Keratinocyte (primary cell): ENCODE measurements around the gene PLS1. TPM values are rescaled to one million over a fixed set of nuclear protein-coding genes. Genes with fewer than 3 reads are reported as not detected.

ENCODE experiments used
- DNase-seq: peaks from one replicate; pipeline ENCODE4 v3.0.0-alpha.2; 2011; ENCODE audit warnings: low read depth, missing footprints, low spot score
- FAIRE-seq: peaks from 2 replicates; lab custom pipeline; 2011; peaks lifted over from hg19 to GRCh38; lab: Jason Lieb, UNC
- H2AFZ ChIP-seq: 2 replicates; pipeline ENCODE4 v1.6.0; 2012; ENCODE audit warnings: low read length, control low read depth, inconsistent platforms; ENCODE audit not compliant: control insufficient read depth
- H3K27ac ChIP-seq: 2 replicates; pipeline ENCODE4 v1.5.1; 2011; ENCODE audit warnings: low read length; ENCODE audit not compliant: control insufficient read depth, insufficient read depth
- H3K27me3 ChIP-seq: 3 replicates; pipeline ENCODE4 v1.6.0; 2011; ENCODE audit warnings: low read length; ENCODE audit not compliant: control insufficient read depth, insufficient read depth; ENCODE audit errors: extremely low read depth
- H3K36me3 ChIP-seq, 2 experiments: 2 replicates in 1 of 2; 3 replicates in 1 of 2; pipeline ENCODE4 v1.5.1; 2011; ENCODE audit warnings: low read length in 2 of 2, mild to moderate bottlenecking in 1 of 2; ENCODE audit not compliant: control insufficient read depth in 2 of 2, insufficient read depth in 2 of 2; ENCODE audit errors: extremely low read depth in 1 of 2
- H3K4me1 ChIP-seq: 3 replicates; pipeline ENCODE4 v1.5.1; 2011; ENCODE audit warnings: low read length; ENCODE audit not compliant: control insufficient read depth, insufficient read depth; ENCODE audit errors: extremely low read depth
- H3K4me2 ChIP-seq: 3 replicates; pipeline ENCODE4 v1.6.0; 2011; ENCODE audit warnings: low read depth, low read length; ENCODE audit not compliant: control insufficient read depth, insufficient read depth; ENCODE audit errors: extremely low read depth
- H3K4me3 ChIP-seq, 3 experiments: fragments of 200-600 bp in 1 of 3; sonication (generic) in 1 of 3; 2 replicates in 2 of 3; 3 replicates in 1 of 3; pipeline ENCODE4 v1.5.1; 2011 to 2016; ENCODE audit warnings: low read length in 3 of 3, mild to moderate bottlenecking in 3 of 3, control low read depth in 2 of 3, inconsistent platforms in 1 of 3, low read depth in 1 of 3, mixed read lengths in 1 of 3, mixed run types in 1 of 3, moderate library complexity in 1 of 3; ENCODE audit not compliant: control insufficient read depth in 2 of 3, insufficient read depth in 2 of 3; ENCODE audit errors: extremely low read depth in 1 of 3
- H3K79me2 ChIP-seq: 2 replicates; pipeline ENCODE4 v1.6.0; 2012; ENCODE audit warnings: low read length; ENCODE audit not compliant: control insufficient read depth, insufficient read depth
- H3K9ac ChIP-seq: 3 replicates; pipeline ENCODE4 v1.6.0; 2011; ENCODE audit warnings: low read length; ENCODE audit not compliant: control insufficient read depth, insufficient read depth; ENCODE audit errors: extremely low read depth
- H3K9me1 ChIP-seq: 3 replicates; pipeline ENCODE4 v1.6.0; 2011; ENCODE audit warnings: low read length; ENCODE audit not compliant: control insufficient read depth, insufficient read depth; ENCODE audit errors: extremely low read depth
- H3K9me3 ChIP-seq: 2 replicates; pipeline ENCODE4 v1.5.1; 2012; ENCODE audit warnings: low read depth, low read length; ENCODE audit not compliant: control insufficient read depth
- H4K20me1 ChIP-seq: 3 replicates; pipeline ENCODE4 v1.6.0; 2011; ENCODE audit warnings: low read length; ENCODE audit not compliant: control insufficient read depth, insufficient read depth; ENCODE audit errors: extremely low read depth
- EZH2 ChIP-seq: IDR thresholded peaks from one replicate; pipeline ENCODE4 v1.6.1; 2012; ENCODE audit warnings: inconsistent platforms, mild to moderate bottlenecking, low read length, moderate library complexity
- dilution Hi-C: fragments of 300-500 bp; cut with MboI; formaldehyde crosslinking; loops from one replicate; pipeline ENCODE4 v1.7.0; 2020; ENCODE audit warnings: low sequenced_read_pairs; ENCODE audit not compliant: extremely low pct_ligation_motif_present
- polyA plus RNA-seq, 5 experiments: library from polyadenylated mRNA; depleted of rRNA in 3 of 5; stranded (reverse) in 3 of 5; stranded (forward) in 1 of 5; unstranded in 1 of 5; fragments of >200 nt; gene quantifications; 1 replicate in 1 of 5; 2 replicates in 3 of 5; 3 replicates in 1 of 5; pipeline versions ENCODE4 v1.2.1 to v1.2.3, GENCODE V29; 2011 to 2012; ENCODE audit warnings: missing spikeins in 2 of 5, low read depth in 1 of 5, low replicate concordance in 1 of 5
- TF ChIP-seq, protein P1 (sequence below), 3 experiments: IDR thresholded peaks in 1 of 3; conservative IDR thresholded peaks in 1 of 3; optimal IDR thresholded peaks in 1 of 3; 2 replicates in 2 of 3; 3 replicates in 1 of 3; pipeline versions ENCODE3 to v1.5.1; 2011; ENCODE audit warnings: low read length in 3 of 3, mild to moderate bottlenecking in 3 of 3, moderate library complexity in 2 of 3, control low read depth in 1 of 3, inconsistent platforms in 1 of 3; ENCODE audit not compliant: insufficient read depth in 2 of 3; ENCODE audit errors: extremely low read depth in 1 of 3

Gene PLS1
- polyA plus RNA-seq, 1 donor (not counting 4 experiments of a cell fraction or from before 2014, with no cell fraction given), result 13.9 TPM

GRCh38 chr3:142638291-142638690 is 42.1 kb downstream of the PLS1 start:
- FAIRE-seq, result no peak
- Histone ChIP-seq H3K36me3 (no peaks in the 10 kb centered on the region), H3K9ac (no peak overlapping the region), H3K4me3 (no peak overlapping the region), H3K4me1 (no peaks in the 10 kb centered on the region), H4K20me1 (no peaks in the 10 kb centered on the region), H3K9me1 (no peaks in the 10 kb centered on the region), H2AFZ (no peak overlapping the region), H3K4me2 (no peak overlapping the region), H3K79me2 (no peaks in the 10 kb centered on the region), H3K27ac (no peak overlapping the region), H3K9me3 (no peaks in the 10 kb centered on the region), H3K27me3 (no peaks in the 10 kb centered on the region)
- no peak for TF ChIP-seq EZH2
- TF ChIP-seq, protein P1, sequence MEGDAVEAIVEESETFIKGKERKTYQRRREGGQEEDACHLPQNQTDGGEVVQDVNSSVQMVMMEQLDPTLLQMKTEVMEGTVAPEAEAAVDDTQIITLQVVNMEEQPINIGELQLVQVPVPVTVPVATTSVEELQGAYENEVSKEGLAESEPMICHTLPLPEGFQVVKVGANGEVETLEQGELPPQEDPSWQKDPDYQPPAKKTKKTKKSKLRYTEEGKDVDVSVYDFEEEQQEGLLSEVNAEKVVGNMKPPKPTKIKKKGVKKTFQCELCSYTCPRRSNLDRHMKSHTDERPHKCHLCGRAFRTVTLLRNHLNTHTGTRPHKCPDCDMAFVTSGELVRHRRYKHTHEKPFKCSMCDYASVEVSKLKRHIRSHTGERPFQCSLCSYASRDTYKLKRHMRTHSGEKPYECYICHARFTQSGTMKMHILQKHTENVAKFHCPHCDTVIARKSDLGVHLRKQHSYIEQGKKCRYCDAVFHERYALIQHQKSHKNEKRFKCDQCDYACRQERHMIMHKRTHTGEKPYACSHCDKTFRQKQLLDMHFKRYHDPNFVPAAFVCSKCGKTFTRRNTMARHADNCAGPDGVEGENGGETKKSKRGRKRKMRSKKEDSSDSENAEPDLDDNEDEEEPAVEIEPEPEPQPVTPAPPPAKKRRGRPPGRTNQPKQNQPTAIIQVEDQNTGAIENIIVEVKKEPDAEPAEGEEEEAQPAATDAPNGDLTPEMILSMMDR (optimal IDR thresholded peaks at IDR 0.05 in 1 of 3, IDR thresholded peaks at IDR 0.05 in 1 of 3, conservative IDR thresholded peaks at IDR 0.05 in 1 of 3; ENCODE audit: extremely low read depth in 1 of 3, insufficient read depth in 2 of 3, low read length in 3 of 3), result no peak
- dilution Hi-C loops, result no loop called here
- DNase-seq, result no peak

DNA sequence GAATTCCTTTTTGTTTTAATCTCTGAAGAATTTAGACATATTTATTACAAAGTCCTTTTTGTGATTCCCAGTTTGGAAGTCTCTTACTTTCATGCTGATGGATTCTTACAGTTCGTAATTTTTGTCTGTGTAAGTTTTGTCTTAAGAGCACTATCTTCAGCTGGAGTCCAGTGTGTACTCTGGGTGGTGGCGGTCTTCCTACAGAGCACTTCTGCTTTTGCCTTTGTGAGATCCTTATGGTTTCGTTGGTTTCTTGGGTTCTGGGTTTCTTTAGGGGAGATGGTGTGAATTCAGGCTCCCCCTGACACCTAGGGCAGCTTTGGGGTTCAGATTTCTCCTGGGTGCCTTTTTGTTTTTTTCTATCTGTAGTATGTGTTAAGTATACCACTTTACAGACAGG is 45.3 kb downstream of the PLS1 start:
- no peak overlapping the region for H3K9ac ChIP-seq
- no peak overlapping the region for H3K27ac ChIP-seq
- DNase-seq (no peak), FAIRE-seq (no peak)
- no peak overlapping the region for H3K4me2 ChIP-seq
- no peaks in the 10 kb centered on the region for H3K9me1 ChIP-seq
- H3K9me3 ChIP-seq, result no peaks in the 10 kb centered on the region
- H2AFZ ChIP-seq, result no peak overlapping the region
- no peak overlapping the region for H3K4me3 ChIP-seq
- dilution Hi-C loops, result no loop called here
- H3K79me2 ChIP-seq, result no peaks in the 10 kb centered on the region
- no peaks in the 10 kb centered on the region for H3K27me3 ChIP-seq
- TF ChIP-seq EZH2, result no peak
- TF ChIP-seq, protein P1 (optimal IDR thresholded peaks at IDR 0.05 in 1 of 3, IDR thresholded peaks at IDR 0.05 in 1 of 3, conservative IDR thresholded peaks at IDR 0.05 in 1 of 3; ENCODE audit: extremely low read depth in 1 of 3, insufficient read depth in 2 of 3, low read length in 3 of 3), result no peak
- no peaks in the 10 kb centered on the region for H3K36me3 ChIP-seq
- H4K20me1 ChIP-seq, result no peaks in the 10 kb centered on the region
- H3K4me1 ChIP-seq, result peaks cover 20% of the 10 kb centered on the region
